HEK293 (cell line): ENCODE data around the gene APLP2.

Experiments used
- BCL11B ChIP-seq: fragments of 450-650 bp; formaldehyde crosslinking; IDR thresholded peaks from 2 replicates; pipeline ENCODE4 v1.5.1; 2016; ENCODE audit warnings: low read depth, missing biosample characterization, missing genetic modification characterization
- HOXA7 ChIP-seq: sonication (generic); formaldehyde crosslinking; IDR thresholded peaks from 2 replicates; pipeline ENCODE4 v1.8.1; 2022; ENCODE audit warnings: missing genetic modification reagents, borderline replicate concordance
- SALL2 ChIP-seq: fragments of 450-650 bp; formaldehyde crosslinking; IDR thresholded peaks from 2 replicates; pipeline ENCODE4 v1.5.0; 2017; ENCODE audit warnings: missing biosample characterization, mild to moderate bottlenecking, missing genetic modification characterization, borderline replicate concordance
- SCRT1 ChIP-seq: fragments of 450-650 bp; formaldehyde crosslinking; IDR thresholded peaks from 2 replicates; pipeline ENCODE4 v1.5.1; 2016; ENCODE audit warnings: missing biosample characterization, missing genetic modification characterization, borderline replicate concordance
- SP2 ChIP-seq: fragments of 450-650 bp; formaldehyde crosslinking; IDR thresholded peaks from 2 replicates; pipeline ENCODE4 v1.5.1; 2016; ENCODE audit warnings: missing biosample characterization, missing genetic modification characterization
- SP7 ChIP-seq: fragments of 450-650 bp; formaldehyde crosslinking; IDR thresholded peaks from 2 replicates; pipeline ENCODE4 v1.5.1; 2016; ENCODE audit warnings: missing biosample characterization, missing genetic modification characterization
- WT1 ChIP-seq: fragments of 450-650 bp; formaldehyde crosslinking; IDR thresholded peaks from 2 replicates; pipeline ENCODE4 v1.5.1; 2016; ENCODE audit warnings: missing biosample characterization, missing genetic modification characterization
- ZBTB17 ChIP-seq: fragments of 450-650 bp; formaldehyde crosslinking; IDR thresholded peaks from 2 replicates; pipeline ENCODE4 v1.5.1; 2016; ENCODE audit warnings: missing biosample characterization, missing genetic modification characterization
- ZFP3 ChIP-seq: fragments of 450-650 bp; formaldehyde crosslinking; IDR thresholded peaks from 2 replicates; pipeline ENCODE4 v1.5.1; 2016; ENCODE audit warnings: low read depth, missing biosample characterization, missing genetic modification characterization
- ZNF133 ChIP-seq: fragments of 450-650 bp; formaldehyde crosslinking; IDR thresholded peaks from 2 replicates; pipeline ENCODE4 v1.5.1; 2016; ENCODE audit warnings: missing biosample characterization, missing genetic modification characterization
- ZNF146 ChIP-seq: fragments of 450-650 bp; formaldehyde crosslinking; IDR thresholded peaks from 2 replicates; pipeline ENCODE4 v1.5.1; 2016; ENCODE audit warnings: missing biosample characterization, missing genetic modification characterization
- ZNF211 ChIP-seq: fragments of 450-650 bp; formaldehyde crosslinking; IDR thresholded peaks from 2 replicates; pipeline ENCODE4 v1.5.1; 2016; ENCODE audit warnings: low read depth, missing biosample characterization, missing genetic modification characterization
- ZNF214 ChIP-seq: fragments of 450-650 bp; formaldehyde crosslinking; IDR thresholded peaks from 2 replicates; pipeline ENCODE4 v1.5.1; 2017; ENCODE audit warnings: missing biosample characterization, mild to moderate bottlenecking, missing genetic modification characterization, borderline replicate concordance
- ZNF221 ChIP-seq: fragments of 450-650 bp; formaldehyde crosslinking; IDR thresholded peaks from 2 replicates; pipeline ENCODE4 v1.5.1; 2017; ENCODE audit warnings: missing biosample characterization, missing genetic modification characterization, borderline replicate concordance
- ZNF335 ChIP-seq: fragments of 450-650 bp; formaldehyde crosslinking; conservative IDR thresholded peaks from 2 replicates; pipeline ENCODE4 v1.5.1; 2016; ENCODE audit warnings: missing biosample characterization, missing genetic modification characterization
- ZNF37A ChIP-seq: fragments of 450-650 bp; IDR thresholded peaks from 2 replicates; pipeline ENCODE4 v1.5.1; 2018; ENCODE audit warnings: missing biosample characterization, missing genetic modification characterization
- ZNF394 ChIP-seq: fragments of 450-650 bp; formaldehyde crosslinking; IDR thresholded peaks from 2 replicates; pipeline ENCODE4 v1.5.1; 2016; ENCODE audit warnings: missing biosample characterization, missing genetic modification characterization, mild to moderate bottlenecking, moderate library complexity, borderline replicate concordance
- ZNF501 ChIP-seq: fragments of 450-650 bp; formaldehyde crosslinking; IDR thresholded peaks from 2 replicates; pipeline ENCODE4 v1.5.1; 2016; ENCODE audit warnings: missing biosample characterization, missing genetic modification characterization
- ZNF510 ChIP-seq: fragments of 450-650 bp; formaldehyde crosslinking; IDR thresholded peaks from 2 replicates; pipeline ENCODE4 v1.5.1; 2018; ENCODE audit warnings: mild to moderate bottlenecking, missing genetic modification characterization, missing biosample characterization; ENCODE audit not compliant: insufficient replicate concordance
- ZNF585B ChIP-seq: fragments of 450-650 bp; formaldehyde crosslinking; IDR thresholded peaks from 2 replicates; pipeline ENCODE4 v1.5.1; 2016; ENCODE audit warnings: missing biosample characterization, missing genetic modification characterization
- ZNF623 ChIP-seq: fragments of 450-650 bp; formaldehyde crosslinking; IDR thresholded peaks from 2 replicates; pipeline ENCODE4 v1.5.1; 2016; ENCODE audit warnings: missing biosample characterization, missing genetic modification characterization
- ZNF624 ChIP-seq: fragments of 450-650 bp; formaldehyde crosslinking; IDR thresholded peaks from 2 replicates; pipeline ENCODE4 v1.5.1; 2017; ENCODE audit warnings: missing biosample characterization, missing genetic modification characterization
- ZNF629 ChIP-seq: fragments of 450-650 bp; formaldehyde crosslinking; IDR thresholded peaks from 2 replicates; pipeline ENCODE4 v1.5.1; 2017; ENCODE audit warnings: missing biosample characterization, missing genetic modification characterization
- ZNF664 ChIP-seq: fragments of 450-650 bp; formaldehyde crosslinking; IDR thresholded peaks from 2 replicates; pipeline ENCODE4 v1.5.1; 2016; ENCODE audit warnings: missing biosample characterization, missing genetic modification characterization
- ZNF830 ChIP-seq: fragments of 450-650 bp; IDR thresholded peaks from 2 replicates; pipeline ENCODE4 v1.5.0; 2018; ENCODE audit warnings: missing biosample characterization, missing genetic modification characterization, low read depth, mild to moderate bottlenecking, moderate library complexity
- TF ChIP-seq, protein P1 (sequence below): fragments of 450-650 bp; formaldehyde crosslinking; IDR thresholded peaks from 2 replicates; pipeline ENCODE4 v1.5.1; 2016; ENCODE audit warnings: missing biosample characterization, missing genetic modification characterization
- TF ChIP-seq, protein P2 (sequence below): fragments of 450-650 bp; formaldehyde crosslinking; IDR thresholded peaks from 2 replicates; pipeline ENCODE4 v1.5.1; 2016; ENCODE audit warnings: missing biosample characterization, missing genetic modification characterization
- TF ChIP-seq, protein P3 (sequence below): IDR thresholded peaks from 2 replicates; pipeline ENCODE4 v1.6.1; 2011; ENCODE audit warnings: mild to moderate bottlenecking, low read depth, low read length, borderline replicate concordance
- TF ChIP-seq, protein P4 (sequence below): fragments of 450-650 bp; formaldehyde crosslinking; IDR thresholded peaks from 2 replicates; pipeline ENCODE4 v1.5.1; 2016; ENCODE audit warnings: missing biosample characterization, missing genetic modification characterization
- TF ChIP-seq, protein P5 (sequence below): fragments of 450-650 bp; formaldehyde crosslinking; IDR thresholded peaks from 2 replicates; pipeline ENCODE4 v1.5.1; 2016; ENCODE audit warnings: missing biosample characterization, missing genetic modification characterization
- TF ChIP-seq, protein P6 (sequence below): fragments of 450-650 bp; formaldehyde crosslinking; IDR thresholded peaks from 2 replicates; pipeline ENCODE4 v1.5.1; 2017; ENCODE audit warnings: missing biosample characterization, missing genetic modification characterization

The APLP2 gene

DNA sequence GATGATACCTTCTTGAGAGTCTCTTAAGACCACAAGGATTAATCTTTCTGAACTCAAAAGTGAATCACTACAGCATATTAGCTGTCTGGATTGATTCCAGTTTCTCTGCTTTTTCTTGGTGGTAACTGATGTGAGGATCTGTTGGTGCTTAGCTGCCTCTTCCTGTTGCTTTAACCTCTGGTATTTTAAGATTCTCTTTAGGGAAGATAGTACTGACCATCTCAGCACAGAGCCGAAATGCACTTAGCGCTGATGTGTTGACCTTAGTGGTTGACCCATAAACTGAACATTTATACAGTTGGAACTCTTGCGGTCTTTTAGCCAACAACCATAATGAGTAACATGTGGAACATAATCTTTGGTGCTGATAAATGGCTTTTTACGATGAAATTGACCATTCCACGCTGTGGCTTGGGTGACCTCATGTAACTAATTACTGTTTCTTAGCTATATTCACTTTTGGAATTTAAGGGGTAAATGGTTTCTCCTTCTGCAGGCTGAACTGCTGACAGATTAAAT lies 33.7 kb downstream of the APLP2 start (continued):
- TF ChIP-seq ZNF585B (tag by site-specific recombination) (no peak), ZBTB17 (tag by site-specific recombination) (0 out of 2 replicates have a peak, but pooled peaks have one; percentile 20), SP2 (no peak), ZNF394 (no peak; the same call in 1 of the 2 replicates), ZNF623 (tag by site-specific recombination) (no peak), ZNF830 (tag by site-specific recombination) (no peak), ZNF624 (no peak), WT1 (tag by site-specific recombination) (peak; percentile 57), SALL2 (tag by site-specific recombination) (no peak), SP7 (tag by site-specific recombination) (peak; percentile 84), BCL11B (no peak), ZNF37A (no peak), ZNF146 (tag by site-specific recombination) (no peak), ZNF664 (peak; percentile 65), ZNF629 (peak; percentile 81), HOXA7 (CRISPR knock-in tag) (no peak), ZNF501 (no peak), ZNF510 (tag by site-specific recombination) (no peak), ZNF211 (tag by site-specific recombination) (no peak), SCRT1 (tag by site-specific recombination) (peak; percentile 50; the same call in 1 of the 2 replicates), ZNF133 (tag by site-specific recombination) (no peak), ZNF221 (no peak), ZNF335 (no peak), ZFP3 (tag by site-specific recombination) (no peak), ZNF214 (tag by site-specific recombination) (no peak)
- TF ChIP-seq, protein P1, sequence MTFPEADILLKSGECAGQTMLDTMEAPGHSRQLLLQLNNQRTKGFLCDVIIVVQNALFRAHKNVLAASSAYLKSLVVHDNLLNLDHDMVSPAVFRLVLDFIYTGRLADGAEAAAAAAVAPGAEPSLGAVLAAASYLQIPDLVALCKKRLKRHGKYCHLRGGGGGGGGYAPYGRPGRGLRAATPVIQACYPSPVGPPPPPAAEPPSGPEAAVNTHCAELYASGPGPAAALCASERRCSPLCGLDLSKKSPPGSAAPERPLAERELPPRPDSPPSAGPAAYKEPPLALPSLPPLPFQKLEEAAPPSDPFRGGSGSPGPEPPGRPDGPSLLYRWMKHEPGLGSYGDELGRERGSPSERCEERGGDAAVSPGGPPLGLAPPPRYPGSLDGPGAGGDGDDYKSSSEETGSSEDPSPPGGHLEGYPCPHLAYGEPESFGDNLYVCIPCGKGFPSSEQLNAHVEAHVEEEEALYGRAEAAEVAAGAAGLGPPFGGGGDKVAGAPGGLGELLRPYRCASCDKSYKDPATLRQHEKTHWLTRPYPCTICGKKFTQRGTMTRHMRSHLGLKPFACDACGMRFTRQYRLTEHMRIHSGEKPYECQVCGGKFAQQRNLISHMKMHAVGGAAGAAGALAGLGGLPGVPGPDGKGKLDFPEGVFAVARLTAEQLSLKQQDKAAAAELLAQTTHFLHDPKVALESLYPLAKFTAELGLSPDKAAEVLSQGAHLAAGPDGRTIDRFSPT: peak; percentile 62; the same call in 1 of the 2 replicates
- TF ChIP-seq, protein P2, sequence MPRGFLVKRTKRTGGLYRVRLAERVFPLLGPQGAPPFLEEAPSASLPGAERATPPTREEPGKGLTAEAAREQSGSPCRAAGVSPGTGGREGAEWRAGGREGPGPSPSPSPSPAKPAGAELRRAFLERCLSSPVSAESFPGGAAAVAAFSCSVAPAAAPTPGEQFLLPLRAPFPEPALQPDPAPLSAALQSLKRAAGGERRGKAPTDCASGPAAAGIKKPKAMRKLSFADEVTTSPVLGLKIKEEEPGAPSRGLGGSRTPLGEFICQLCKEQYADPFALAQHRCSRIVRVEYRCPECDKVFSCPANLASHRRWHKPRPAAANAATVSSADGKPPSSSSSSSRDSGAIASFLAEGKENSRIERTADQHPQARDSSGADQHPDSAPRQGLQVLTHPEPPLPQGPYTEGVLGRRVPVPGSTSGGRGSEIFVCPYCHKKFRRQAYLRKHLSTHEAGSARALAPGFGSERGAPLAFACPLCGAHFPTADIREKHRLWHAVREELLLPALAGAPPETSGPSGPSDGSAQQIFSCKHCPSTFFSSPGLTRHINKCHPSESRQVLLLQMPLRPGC (tag by site-specific recombination): peak; percentile 93
- TF ChIP-seq, protein P3, sequence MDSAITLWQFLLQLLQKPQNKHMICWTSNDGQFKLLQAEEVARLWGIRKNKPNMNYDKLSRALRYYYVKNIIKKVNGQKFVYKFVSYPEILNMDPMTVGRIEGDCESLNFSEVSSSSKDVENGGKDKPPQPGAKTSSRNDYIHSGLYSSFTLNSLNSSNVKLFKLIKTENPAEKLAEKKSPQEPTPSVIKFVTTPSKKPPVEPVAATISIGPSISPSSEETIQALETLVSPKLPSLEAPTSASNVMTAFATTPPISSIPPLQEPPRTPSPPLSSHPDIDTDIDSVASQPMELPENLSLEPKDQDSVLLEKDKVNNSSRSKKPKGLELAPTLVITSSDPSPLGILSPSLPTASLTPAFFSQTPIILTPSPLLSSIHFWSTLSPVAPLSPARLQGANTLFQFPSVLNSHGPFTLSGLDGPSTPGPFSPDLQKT: no peak
- TF ChIP-seq, protein P4, sequence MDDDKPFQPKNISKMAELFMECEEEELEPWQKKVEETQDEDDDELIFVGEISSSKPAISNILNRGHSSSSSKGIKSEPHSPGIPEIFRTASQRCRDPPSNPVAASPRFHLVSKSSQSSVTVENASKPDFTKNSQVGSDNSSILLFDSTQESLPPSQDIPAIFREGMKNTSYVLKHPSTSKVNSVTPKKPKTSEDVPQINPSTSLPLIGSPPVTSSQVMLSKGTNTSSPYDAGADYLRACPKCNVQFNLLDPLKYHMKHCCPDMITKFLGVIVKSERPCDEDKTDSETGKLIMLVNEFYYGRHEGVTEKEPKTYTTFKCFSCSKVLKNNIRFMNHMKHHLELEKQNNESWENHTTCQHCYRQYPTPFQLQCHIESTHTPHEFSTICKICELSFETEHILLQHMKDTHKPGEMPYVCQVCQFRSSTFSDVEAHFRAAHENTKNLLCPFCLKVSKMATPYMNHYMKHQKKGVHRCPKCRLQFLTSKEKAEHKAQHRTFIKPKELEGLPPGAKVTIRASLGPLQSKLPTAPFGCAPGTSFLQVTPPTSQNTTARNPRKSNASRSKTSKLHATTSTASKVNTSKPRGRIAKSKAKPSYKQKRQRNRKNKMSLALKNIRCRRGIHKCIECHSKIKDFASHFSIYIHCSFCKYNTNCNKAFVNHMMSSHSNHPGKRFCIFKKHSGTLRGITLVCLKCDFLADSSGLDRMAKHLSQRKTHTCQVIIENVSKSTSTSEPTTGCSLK: no peak
- TF ChIP-seq, protein P5, sequence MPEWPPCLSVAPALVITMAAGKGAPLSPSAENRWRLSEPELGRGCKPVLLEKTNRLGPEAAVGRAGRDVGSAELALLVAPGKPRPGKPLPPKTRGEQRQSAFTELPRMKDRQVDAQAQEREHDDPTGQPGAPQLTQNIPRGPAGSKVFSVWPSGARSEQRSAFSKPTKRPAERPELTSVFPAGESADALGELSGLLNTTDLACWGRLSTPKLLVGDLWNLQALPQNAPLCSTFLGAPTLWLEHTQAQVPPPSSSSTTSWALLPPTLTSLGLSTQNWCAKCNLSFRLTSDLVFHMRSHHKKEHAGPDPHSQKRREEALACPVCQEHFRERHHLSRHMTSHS (tag by site-specific recombination): no peak; the same call in 1 of the 2 replicates
- TF ChIP-seq, protein P6, sequence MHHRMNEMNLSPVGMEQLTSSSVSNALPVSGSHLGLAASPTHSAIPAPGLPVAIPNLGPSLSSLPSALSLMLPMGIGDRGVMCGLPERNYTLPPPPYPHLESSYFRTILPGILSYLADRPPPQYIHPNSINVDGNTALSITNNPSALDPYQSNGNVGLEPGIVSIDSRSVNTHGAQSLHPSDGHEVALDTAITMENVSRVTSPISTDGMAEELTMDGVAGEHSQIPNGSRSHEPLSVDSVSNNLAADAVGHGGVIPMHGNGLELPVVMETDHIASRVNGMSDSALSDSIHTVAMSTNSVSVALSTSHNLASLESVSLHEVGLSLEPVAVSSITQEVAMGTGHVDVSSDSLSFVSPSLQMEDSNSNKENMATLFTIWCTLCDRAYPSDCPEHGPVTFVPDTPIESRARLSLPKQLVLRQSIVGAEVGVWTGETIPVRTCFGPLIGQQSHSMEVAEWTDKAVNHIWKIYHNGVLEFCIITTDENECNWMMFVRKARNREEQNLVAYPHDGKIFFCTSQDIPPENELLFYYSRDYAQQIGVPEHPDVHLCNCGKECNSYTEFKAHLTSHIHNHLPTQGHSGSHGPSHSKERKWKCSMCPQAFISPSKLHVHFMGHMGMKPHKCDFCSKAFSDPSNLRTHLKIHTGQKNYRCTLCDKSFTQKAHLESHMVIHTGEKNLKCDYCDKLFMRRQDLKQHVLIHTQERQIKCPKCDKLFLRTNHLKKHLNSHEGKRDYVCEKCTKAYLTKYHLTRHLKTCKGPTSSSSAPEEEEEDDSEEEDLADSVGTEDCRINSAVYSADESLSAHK: peak; percentile 74
